DMS153 (cell line): Measurements from ENCODE around the gene MYO9B.

ENCODE experiments used
- DNase-seq: peaks from one replicate; lab custom pipeline; 2025; lab: John Stamatoyannopoulos, UW

The MYO9B gene

GRCh38 chr19:17075035-17075863, at the start of gene MYO9B, which contains the start of gene HAUS8:
TSS of gene MYO9B (plus strand) at chr19:17075777. CDS start at chr19:17101718, 25,941 bp downstream.
TSS of gene HAUS8 (minus strand) at chr19:17075452. CDS start at chr19:17075422, 30 bp downstream.
- peak; percentile 97 for DNase-seq

GRCh38 chr19:17025991-17026658, 49.5 kb upstream of the MYO9B start:
- DNase-seq, result no peak

GRCh38 chr19:17026706-17027534, 48.7 kb upstream of the MYO9B start, which contains the start of gene CPAMD8:
TSS of gene CPAMD8 (minus strand) at chr19:17026810. CDS start at chr19:17026642, 168 bp downstream.
- no peak for DNase-seq

GRCh38 chr19:17027535-17027975, 48.0 kb upstream of the MYO9B start:
- DNase-seq, result no peak

GRCh38 chr19:17031741-17032140, 43.8 kb upstream of the MYO9B start:
- DNase-seq, result no peak

GRCh38 chr19:17035842-17036424, 39.6 kb upstream of the MYO9B start:
- DNase-seq, result no peak

GRCh38 chr19:17036640-17037039, 38.9 kb upstream of the MYO9B start:
- DNase-seq, result no peak

GRCh38 chr19:17037184-17037583, 38.4 kb upstream of the MYO9B start:
- DNase-seq, result no peak

- DNase-seq, result no peak
Measured at GRCh38 chr19:17037966-17038500, 37.5 kb upstream of the MYO9B start.

GRCh38 chr19:17041976-17042375, 33.6 kb upstream of the MYO9B start:
- no peak for DNase-seq

GRCh38 chr19:17043744-17044143, 31.8 kb upstream of the MYO9B start:
- DNase-seq, result no peak

GRCh38 chr19:17045907-17046502, 29.6 kb upstream of the MYO9B start:
- no peak for DNase-seq

GRCh38 chr19:17048885-17049453, 26.6 kb upstream of the MYO9B start:
- no peak for DNase-seq

- no peak for DNase-seq
Measured at GRCh38 chr19:17049711-17050280, 25.8 kb upstream of the MYO9B start.

- no peak for DNase-seq
Measured at GRCh38 chr19:17052439-17052838, 23.1 kb upstream of the MYO9B start.

GRCh38 chr19:17054746-17055145, 20.8 kb upstream of the MYO9B start:
- no peak for DNase-seq

GRCh38 chr19:17055636-17056035, 19.9 kb upstream of the MYO9B start:
- no peak for DNase-seq

GRCh38 chr19:17058236-17058635, 17.3 kb upstream of the MYO9B start:
- no peak for DNase-seq

GRCh38 chr19:17060802-17061201, 14.8 kb upstream of the MYO9B start:
- DNase-seq, result no peak

GRCh38 chr19:17061205-17061604, 14.4 kb upstream of the MYO9B start:
- no peak for DNase-seq
